Spinal cord (tissue), 10 donors: Measurements from ENCODE around the gene BRINP2. TPM values are rescaled to one million over a fixed set of nuclear protein-coding genes. Genes with fewer than 3 reads are reported as not detected.
"Not testable (repeated sequence)": the region's sequence is repeated elsewhere in the genome, so short reads cannot be mapped to it uniquely, and the experiment has no call there.

Experiments
- DNase-seq, 6 donors: peaks; one replicate each; pipeline versions ENCODE4 v3.0.0 to v3.0.0-alpha.2; 2013 to 2015; ENCODE audit warnings: low spot score in 6 of 6, low read depth in 4 of 6
- H3K27ac ChIP-seq: one replicate; pipeline ENCODE4 v1.5.1; 2013; ENCODE audit warnings: low read depth, low read length, control low read depth
- H3K27me3 ChIP-seq: one replicate; pipeline ENCODE4 v1.6.1; 2013; ENCODE audit warnings: low read length; ENCODE audit not compliant: control insufficient read depth, insufficient read depth
- H3K36me3 ChIP-seq: one replicate; pipeline ENCODE4 v1.6.1; 2013; ENCODE audit warnings: low read length; ENCODE audit not compliant: control insufficient read depth, insufficient read depth
- H3K4me1 ChIP-seq: one replicate; pipeline ENCODE4 v1.6.1; 2013; ENCODE audit warnings: low read length; ENCODE audit not compliant: control insufficient read depth, insufficient read depth
- H3K4me3 ChIP-seq: one replicate; pipeline ENCODE4 v1.5.1; 2013; ENCODE audit warnings: low read depth, low read length, control low read depth
- H3K9me3 ChIP-seq: one replicate; pipeline ENCODE4 v1.6.1; 2013; ENCODE audit warnings: low read length; ENCODE audit not compliant: control insufficient read depth, insufficient read depth
- WGBS: methylation state at CpG from one replicate; pipeline ENCODE4 v1.1.5; 2013; ENCODE audit warnings: missing lambda C conversion rate; ENCODE audit not compliant: insufficient coverage; 5-methylcytosine and 5-hydroxymethylcytosine counted together
- polyA plus RNA-seq, 2 donors: library from polyadenylated mRNA; unstranded; fragments of 120-200 nt; gene quantifications; one replicate each; pipeline ENCODE4 v1.2.1, GENCODE V29; 2013; ENCODE audit not compliant: insufficient read length in 2 of 2
- total RNA-seq, 2 donors: library from RNA; depleted of rRNA in 1 of 2; stranded (reverse); fragments of 120-200 nt in 1 of 2; fragments of >200 nt in 1 of 2; gene quantifications; one replicate each; pipeline versions ENCODE4 v1.2.3 to v1.2.4, GENCODE V29; 2013 to 2014
- donor health status: healthy.

Gene BRINP2
- total and polyA plus RNA-seq, 4 donors = 8.2 to 33.8 (median 23.8) TPM

DNA sequence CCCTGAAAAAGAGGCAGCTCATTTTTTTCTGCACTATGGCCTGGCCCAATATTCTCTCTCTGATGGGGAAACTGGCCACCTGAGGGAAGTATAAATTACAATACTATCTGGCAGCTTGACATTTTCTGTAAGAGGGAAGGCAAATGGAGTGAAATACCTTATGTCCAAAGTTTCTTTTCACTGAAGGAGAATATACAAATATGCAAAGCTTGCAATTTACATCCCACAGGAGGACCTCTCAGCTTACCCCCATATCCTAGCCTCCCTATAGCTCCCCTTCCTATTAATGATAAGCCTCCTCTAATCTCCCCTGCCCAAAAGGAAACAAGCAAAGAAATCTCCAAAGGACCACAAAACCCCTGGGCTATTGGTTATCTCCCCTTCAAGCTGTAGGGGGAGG, 150.7 kb downstream of the BRINP2 start:
- H3K4me3 ChIP-seq, H3K27me3 ChIP-seq, H3K36me3 ChIP-seq, H3K4me1 ChIP-seq, DNase-seq, H3K9me3 ChIP-seq, H3K27ac ChIP-seq: not testable (repeated sequence)

DNA sequence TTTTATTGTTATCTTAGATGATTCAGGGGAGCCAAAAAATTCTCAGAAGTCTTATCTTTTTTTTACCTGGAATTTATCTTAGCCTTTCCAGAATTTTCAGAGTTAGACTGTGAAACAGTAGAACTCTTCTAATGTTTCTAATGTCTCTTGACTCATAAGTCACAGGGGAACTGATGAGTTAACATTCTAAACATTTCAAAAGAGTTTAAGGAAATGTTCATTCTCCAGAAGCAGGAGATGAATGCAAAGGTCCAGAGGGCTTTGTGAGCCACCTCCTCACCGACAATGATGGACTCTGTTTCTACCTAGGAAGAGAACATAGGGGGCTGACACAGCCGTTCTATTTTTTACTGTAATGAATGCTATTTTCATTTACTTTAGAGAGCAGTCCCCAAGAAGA, 157.5 kb downstream of the BRINP2 start:
- Histone ChIP-seq H3K27me3 (no peaks in the 10 kb centered on the region), H3K36me3 (no peaks in the 10 kb centered on the region), H3K27ac (no peak overlapping the region), H3K4me1 (no peaks in the 10 kb centered on the region), H3K4me3 (no peak overlapping the region), H3K9me3 (no peaks in the 10 kb centered on the region)
- no peak for DNase-seq
- no CpG with 5 or more reads among the region's 2 CpGs for WGBS

DNA sequence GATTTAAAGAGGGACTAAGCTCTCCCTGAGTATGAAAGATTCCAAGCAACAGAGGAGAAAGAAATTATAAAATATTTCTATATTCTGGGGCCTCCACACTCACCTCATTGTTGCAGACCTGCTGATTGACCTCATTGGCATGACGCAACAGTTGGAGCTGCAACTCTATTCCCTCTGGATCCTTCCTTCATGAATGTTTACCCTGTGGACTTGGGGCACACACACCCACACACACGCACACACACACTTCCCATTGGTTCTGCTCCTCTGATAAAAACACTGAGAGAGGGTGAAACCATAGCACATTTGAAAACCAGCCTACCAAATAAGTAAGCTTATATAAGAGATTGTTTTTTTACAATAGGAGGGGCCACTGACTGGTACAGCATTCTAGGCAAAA, 159.1 kb downstream of the BRINP2 start:
- Histone ChIP-seq H3K27ac (no peak overlapping the region), H3K36me3 (no peaks in the 10 kb centered on the region), H3K4me1 (no peaks in the 10 kb centered on the region), H3K4me3 (no peak overlapping the region), H3K9me3 (no peaks in the 10 kb centered on the region), H3K27me3 (no peaks in the 10 kb centered on the region)
- DNase-seq = no peak
- WGBS = 100% methylated on average over 1 of the region's 2 CpGs

Other genes with a start within 250 kb of the BRINP2 start
- 10 to 100 TPM; 33.4 to 74.4 TPM for gene ASTN1, start 6.2 kb upstream of the BRINP2 start, total RNA-seq
- gene ASTN1, start 6.2 kb upstream of the BRINP2 start, polyA plus RNA-seq = 100 to 1,000 TPM in 1 of 2 donors, 10 to 100 TPM in 1; 91.1 to 127 TPM